ENCODE data around the gene CDK4.

CDK4 gene

DNA sequence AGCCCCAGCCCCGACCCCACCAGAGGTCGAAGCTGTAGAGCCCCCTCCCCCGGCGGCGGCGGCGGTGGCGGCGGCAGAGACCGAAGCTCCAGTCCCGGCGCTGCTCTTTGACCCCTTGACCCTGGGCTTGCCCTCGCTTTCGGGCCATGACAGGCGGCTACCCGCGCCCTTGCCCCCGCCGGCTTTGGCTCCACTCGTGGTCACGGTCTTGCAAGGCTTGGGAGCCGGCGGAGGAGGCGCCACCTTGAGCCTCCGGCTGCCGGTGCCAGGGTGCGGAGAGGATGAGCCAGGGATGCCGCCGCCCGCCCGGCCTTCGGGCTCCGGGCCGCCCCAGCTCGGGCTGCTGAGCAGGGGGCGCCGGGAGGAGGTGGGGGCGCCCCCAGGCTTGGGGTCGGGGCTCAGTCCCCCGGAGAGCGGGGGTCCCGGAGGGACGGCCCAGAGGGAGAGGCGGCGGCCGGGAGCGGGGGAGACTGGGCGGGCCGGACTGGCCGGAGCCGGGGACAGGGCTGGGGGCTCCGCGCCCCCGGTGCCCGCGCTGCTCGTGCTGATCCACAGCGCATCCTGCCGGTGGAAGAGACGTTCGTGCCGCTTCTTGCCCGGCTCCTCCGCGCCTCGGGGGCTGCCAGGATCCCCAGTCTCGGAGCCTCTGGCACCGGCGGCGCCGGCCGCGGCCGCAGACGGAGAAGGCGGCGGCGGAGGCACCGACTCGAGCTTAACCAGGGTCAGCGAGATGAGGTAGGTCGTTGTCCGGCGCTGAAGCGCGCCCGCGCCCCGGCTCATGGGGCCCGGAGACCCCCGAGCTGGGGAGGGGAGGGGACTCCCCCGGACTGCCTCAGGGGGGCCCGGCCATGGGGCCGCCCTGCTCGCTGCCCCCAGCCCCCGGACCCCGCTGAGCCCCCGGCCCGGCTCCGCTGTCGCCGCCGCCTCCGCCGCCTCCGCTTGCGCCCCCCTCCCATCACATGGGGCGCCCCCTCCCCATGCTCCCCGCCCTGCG lies 14.3 kb downstream of the CDK4 start:
- DNase-seq, result peak; percentile 18

DNA sequence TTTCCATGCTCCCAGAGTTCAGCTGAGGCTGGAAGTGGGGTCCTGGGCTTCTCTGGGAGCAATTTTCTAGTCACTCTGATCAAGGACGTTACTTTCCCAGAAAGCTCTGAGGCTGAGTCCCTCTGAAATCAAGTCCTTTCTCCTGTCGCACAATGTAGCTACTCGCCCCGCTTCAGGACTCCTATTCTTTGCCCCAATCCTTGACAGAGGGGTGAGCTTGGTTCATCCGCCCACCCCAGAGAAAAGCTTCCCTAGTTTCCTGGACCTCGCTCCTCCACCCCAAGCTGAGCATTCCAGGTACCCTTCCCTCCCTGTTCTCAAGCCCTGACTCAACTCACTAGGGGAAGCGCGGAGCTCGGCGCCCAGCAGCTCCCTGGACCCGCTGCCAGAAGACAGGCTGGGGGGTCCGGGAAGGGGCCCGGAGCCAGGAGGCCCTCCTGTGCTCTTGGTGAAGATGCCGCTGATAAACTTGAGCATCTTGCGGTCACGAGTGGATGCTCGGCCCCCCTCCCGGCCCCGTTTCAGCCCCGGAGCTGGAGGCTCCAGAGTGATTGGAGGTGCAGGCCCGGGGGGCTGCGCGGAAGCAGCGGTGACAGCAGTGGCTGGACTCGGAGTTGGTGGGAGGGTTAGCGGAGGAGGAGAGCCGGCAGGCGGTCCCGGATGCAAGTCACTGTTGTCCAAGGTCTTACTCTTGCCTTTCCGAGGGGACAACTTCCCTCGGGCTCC lies 15.2 kb downstream of the CDK4 start:
- DNase-seq, result peak; percentile 32

DNA sequence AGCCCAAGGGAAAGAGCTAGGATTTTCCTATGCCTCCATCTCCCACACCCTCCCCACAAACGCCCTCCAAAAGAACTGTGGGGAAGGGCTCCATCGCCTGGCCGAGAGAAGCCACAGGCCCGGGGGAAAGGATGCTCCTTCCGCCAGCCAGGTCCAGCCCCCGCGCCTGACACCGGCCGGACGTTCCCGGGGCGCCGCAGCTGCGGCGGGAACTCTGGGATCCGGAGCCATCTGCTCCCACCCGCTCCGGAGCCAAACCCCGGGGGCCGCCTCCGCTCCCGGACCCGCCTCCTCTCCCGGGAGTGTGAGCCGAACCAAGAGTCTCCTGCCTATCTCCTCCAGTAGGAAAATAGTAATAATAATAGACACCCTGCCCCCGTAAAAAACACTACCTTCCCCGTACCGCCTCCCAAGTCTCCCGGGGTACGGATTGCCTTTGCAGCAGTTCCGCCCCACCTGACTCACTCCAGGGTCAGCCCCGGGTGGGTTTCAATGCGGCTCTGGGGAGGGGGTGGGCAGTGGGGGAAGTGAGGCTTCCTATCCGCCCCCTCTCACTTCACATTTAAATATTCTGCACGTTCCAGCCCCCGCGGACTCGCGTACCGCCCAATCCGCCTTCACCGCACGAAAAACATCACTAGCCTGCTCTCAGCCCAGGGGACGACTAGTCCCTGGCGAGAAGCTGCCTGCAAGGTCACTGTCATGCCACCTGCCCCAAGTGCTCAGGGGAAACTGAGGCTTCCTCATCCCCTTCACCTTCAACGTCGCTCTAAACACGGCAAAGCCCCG lies 16.0 kb downstream of the CDK4 start:
- peak; percentile 46 for DNase-seq

DNA sequence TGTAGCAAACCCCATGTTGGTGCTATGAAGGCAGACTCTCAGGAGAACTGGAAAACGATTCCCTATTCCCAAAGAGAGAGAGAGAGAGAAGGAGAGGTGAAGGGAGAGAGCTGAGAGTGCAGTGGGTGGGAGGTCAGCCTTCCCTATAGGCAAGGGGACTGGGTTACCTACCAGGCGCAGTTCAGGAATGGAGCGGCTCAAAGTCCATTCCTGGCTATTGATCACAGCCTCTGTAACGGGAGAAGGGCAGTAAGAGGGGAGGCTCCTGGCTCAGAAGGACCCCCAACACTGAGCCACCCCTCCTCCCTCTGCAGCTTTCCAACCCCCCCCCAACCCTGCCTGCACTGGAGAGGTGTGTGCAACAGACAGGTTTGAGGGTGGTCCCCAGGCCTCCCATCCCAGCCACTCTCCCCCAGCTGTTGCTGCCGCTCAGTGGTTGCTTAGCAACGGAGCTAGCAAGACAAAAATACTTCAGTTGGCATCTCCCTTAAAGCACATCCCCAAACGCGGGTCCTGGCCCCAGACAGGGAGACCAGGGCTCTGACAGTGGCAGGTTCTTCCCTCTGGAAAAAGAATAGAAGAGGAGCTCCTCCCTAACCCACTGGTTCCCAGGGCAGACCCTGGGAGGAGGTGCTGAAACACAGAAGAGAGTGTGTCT lies 16.8 kb downstream of the CDK4 start:
- peak; percentile 30 for DNase-seq

DNA sequence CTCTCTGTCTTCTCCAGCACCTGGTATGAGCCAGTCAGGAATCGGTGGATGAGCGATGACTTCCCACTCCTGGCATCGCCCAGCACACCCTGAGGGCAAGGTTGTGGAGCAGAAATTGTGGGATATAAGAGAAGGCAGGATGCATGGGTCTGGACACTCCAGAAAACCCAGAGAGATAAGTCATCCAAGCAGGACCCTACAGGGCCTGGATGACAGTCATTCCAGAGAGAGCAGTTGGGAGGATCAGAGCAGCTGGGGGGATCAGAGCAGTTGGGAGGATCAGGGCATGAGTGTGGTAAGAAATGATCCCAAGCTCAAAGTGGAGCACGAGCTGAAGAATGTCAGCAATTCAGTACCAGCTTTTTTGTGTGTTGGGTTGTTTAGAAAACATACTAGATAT lies 17.5 kb downstream of the CDK4 start:
- no peak for DNase-seq

DNA sequence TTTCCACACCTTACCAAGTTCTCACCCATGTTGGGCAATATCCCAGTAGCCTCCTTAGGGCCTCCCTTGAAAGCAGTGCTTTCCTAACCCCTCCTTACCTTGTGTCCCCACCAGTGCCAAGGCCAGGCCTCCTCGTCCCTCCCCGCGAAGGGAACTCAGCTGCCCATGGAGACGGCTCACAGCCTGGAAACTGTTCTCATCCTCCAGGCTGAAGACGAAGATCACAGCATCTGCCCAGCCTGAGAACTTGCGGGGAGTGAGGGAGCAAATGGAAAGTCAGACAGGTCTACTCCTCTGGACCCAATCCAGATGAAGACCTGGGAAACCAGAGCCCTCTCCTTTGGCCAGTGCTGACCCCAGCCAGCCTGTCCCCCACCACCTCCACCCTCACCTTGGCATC lies 18.2 kb downstream of the CDK4 start:
- DNase-seq, result no peak

DNA sequence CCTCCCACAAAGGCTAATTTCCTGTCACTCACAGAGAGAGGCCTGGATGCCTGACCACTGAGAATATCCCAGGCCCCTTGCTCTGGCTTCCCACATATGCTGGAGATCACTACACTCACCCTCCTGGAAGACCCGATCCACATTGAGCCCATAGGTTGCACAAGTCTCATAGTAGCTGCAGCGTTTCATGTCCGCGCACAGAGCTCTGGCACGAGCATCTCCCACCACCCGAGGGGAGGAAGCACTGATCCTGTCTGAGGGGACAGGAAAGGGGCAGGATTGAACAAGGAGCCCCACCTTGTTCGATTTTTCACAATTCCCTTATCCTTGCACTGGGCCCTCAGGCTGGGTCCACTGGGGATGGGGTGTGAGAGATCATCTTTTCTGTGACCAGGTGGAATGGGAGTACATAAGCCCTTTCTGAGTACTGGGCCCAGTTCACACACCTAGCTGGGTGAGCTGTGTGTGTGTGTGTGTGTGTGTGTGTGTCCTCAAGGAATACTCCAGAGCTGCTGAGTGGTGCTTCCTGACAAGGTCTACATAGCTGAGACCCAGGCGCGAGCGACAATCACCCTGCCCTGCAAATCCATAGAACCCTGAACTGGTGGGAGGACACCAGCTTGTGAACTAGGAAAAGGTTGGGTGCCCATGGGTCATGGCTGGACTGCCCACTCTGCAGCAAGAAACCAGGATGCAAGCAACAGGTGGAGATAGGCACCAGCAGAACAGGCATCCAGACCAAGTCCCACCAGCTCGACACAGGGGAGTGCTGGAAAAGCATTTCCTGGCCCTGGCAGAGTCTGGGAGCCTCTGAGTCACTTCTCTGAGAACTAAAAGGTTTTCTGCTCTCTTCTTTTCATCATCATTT lies 19.1 kb downstream of the CDK4 start:
- DNase-seq, result no peak

DNA sequence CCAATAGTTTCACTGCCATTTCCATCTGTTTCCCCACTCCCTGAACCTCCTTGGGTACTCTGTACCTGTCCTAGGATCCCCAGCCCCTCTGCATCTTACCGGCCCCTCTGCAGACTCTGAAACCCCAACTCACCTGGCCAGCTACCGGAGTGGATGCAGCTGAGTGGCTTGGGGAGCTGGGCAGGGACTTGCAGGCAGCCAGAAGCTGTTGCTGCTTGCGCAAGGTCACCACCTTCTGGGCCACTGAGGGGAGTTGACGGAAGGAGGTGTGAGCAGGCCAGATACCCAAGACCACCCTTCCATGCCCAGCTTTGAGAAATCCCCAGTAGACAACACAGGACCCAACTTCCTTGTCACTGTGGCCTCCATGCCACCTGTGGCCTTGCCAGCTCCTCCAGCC lies 19.8 kb downstream of the CDK4 start:
- no peak for DNase-seq

DNA sequence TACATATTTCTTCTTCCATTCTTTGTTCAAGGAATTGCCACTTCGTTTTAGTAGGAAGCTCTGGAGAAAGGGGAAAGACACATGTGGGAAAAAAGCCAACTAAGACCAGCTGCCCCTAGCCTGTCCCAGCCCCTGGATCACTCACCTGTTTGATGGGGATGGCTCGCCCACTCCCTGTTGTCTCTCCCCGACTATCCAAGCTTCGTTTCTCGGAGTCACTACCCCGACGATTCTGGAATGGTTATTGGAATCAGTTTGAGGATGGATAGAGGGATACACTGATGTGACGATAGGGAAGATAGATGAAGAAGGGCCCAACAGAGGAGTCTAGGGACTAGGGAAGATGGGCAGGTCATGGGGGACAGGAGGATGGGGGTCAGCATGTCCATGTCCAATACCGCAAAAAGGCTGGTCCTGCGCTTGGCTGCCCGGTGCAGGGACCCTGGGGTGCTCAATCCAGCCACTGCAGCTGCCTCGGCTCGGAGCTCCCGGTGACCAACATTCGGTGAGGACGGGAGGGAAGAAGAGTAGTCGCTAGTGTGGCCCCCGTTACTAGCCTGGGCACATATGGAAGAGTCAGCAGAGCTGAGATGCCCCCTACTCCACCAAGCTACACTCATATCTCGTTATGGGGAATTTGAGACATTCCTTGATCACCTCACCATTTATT lies 20.6 kb downstream of the CDK4 start:
- no peak for DNase-seq

DNA sequence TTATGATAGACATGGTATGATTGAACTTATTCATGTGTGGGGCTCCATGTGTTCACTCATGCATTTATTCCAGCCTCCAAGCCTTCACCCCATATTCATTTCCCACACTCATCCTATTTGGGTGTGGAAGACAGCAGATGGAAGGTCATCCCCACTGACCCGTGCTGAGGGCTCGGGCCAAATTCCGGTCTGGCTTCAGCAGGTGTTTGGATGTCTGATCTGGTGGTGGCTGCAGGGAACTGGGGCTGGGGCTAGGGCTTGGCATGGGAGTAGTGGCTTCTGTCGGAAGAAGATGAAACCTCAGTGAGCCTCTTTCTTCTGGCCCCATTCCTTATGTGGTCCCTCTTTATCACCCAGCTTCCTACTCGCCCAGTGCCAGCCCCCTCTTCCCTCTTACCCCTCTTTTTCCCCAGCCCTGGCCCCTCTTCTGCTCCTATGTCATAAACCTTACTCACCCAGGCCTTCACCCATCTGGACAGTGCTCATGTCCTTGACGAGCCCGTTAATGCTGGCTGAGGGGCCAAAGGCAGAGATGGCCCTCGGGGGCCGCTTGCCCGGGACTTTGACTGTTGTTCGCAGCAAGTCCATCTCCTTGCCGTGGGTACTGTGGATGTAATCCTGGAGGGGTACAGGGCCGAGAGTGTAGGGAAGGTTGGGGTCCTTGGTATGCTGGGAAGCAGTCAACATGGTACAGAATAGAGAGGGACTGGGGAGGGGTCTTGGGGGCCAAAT lies 21.6 kb downstream of the CDK4 start:
- DNase-seq, result no peak

DNA sequence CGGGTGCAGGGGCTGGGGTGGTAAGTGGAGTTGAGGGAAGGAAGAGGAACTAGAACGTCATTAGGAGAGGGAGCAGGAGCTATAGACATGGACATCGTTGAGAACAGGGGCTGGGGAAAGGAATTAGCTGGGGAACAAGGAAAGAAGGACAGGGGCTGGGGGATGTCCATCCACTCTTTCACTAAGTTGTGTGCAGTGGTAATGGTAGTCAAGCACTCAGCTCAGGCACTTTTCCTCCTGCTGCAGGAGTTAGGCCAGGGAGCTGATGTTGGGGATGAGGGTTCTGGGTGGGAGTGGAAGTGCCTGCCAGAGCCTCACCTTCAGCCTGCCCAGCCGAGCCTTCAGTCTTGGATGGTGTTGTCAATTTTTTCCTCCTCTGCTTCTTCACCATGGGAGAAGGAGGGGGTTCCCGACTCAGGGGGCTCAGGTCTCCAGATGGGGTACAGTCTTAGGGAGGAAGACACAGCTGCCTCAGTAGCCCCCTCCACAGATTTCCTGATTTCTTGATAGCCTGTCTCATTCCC lies 22.7 kb downstream of the CDK4 start:
- DNase-seq, result no peak

DNA sequence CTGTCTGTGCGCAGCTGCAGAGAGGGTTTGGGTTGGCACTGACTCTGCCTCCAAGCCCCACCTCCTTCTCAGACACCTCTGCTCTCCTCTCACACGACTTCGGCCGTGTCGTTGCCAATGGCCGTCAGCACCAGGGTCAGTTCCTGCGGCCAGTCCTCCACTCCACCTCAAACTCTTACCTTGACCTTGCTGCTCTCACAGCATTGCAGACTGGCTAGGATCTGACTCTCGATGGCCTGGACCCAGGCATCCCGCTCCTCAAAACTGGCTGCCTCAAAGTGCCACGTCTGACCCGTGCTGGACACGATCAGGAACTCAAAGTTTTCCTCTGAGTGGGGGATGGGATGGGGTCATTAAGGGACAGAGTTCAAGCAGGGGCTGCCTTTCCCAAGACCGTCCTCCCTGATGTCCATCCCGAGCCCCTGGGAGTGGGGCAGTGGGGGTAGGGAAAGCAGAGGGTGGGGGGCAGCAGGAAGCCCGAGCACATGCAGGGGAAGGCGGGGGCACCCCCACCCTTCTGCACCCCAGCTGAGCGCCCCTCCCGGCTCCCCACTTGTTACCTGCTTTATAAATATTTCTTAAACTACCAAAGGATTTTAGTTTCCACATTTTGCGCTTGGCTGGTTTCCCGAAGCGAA lies 24.2 kb downstream of the CDK4 start:
- DNase-seq, result no peak

DNA sequence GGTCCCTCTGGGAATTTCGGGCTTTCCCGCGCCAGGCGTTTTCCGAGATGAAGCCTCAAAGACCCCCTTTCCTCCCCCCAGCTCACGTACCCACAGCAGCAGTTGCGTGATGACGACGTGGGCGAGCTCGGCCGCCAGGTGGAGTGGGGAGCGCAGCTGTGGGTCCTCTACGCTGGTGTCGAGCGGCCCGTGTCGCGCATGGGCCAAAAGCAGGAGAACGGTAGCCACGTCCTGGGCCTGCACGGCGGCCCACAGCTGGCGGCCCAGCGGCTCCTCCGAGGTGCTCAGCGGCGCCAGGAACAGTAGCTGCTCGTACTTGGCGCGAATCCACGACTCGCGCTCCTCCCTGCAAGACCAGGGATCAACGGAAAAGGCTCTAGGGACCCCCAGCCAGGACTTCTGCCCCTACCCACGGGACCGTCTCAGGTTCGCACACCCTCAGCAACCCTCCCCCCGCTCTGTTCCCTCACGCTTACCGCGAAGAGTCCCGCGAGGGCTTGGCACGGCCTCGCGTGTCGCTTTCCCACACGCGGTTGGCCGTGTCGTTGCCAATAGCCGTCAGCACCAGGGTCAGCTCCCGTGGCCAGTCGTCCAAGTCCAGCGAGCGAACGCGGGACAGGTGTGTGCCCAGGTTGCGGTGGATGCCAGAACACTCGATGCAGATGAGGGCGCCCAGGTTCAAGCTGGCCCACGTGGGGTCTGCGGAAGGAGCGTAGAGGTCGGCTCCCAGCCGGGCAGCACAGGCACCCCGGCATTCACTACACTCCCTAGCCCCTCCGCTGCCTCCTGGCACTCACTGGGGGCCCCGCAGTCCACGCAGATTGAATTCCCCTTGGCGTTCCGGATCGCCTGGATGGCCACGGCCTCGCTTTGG lies 25.0 kb downstream of the CDK4 start:
- DNase-seq, result no peak

DNA sequence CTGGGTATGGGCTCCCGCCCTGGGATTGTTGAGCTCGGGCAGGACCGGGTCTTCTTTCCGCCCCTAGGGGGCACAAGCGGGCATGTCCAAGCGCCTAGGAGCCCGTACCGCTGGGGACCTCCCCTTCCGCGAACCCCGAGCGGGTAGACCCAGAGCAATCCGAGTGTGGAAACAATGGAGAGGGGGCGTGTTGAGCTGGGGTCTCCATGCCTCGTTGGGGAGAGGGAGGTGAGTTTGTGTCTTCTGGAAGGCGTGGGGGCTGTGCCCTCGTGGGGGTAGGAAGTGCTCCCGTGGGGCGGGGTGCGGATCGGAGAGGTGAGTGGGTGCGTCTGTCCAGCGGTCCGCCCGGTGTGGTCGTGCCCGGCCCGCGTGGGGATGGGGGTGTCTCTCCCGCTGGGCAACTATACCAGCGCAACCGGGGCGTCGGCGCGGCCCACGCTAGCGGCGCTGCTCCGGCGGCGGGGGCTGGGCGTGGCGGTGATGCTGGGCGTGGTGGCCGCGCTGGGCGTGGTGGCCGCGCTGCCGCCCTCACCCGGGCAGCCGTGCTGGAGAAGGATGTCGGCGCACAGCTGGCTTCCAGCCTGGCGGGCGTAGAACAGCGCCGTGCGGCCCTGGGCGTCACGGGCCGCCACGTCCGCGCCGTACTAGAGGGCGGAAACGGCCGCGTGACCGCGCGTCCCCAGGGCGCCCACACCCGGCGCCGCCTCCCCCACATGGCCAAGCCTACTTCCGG lies 25.8 kb downstream of the CDK4 start:
- DNase-seq, result peak; percentile 90

DNA sequence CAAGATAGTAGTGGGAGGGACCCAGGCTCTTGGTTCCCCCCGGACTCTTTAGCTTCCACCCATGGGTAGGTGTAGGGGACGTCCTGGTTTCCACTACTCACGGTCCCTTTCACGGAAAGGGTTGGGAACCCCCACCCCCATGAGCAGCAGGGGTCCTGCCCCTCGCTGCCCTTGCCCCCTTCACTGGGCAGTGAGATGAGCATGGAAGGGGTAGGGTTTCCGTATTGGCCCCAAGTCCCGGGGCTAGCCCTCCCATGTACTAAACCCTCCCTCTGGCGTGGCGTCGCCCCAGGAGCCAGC lies 26.3 kb downstream of the CDK4 start:
- no peak for DNase-seq

DNA sequence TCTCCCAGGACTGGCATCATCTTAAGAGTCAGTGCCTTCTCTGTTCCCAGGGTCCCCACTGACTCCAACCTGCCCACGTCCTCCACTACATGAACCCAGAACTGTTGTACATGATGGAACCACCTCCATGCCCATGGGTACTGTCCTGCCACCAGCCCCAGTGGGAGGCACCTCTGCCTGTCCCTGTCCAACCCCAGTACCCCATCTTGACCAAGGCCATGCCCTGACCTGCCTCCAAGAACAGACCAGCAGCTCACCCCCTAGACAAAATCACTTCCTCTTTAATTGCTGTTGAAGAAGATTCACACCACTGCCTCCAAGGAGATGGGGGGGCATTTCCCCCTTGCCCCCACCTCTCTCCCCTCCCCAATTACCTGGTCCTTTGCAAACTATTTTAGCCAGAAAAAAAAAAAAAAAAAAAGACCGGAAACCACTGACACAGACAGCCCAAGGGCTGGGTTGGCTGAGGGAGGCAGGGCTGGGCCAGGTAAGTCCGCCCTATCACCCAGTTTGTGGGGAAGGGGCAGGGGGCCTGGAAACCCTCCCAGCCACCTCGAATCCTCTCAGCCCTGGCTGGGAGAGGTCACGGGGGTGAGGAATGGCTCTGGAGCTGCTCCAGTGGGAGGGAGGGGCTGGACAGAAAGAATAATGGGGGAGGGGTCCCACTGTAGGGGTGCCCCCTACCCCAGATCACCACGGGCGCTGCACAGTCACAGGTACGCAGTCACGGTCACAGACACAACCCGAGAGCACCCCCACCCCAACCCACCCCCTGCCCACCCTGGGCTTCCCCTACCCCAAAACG lies 27.0 kb downstream of the CDK4 start:
- no peak for DNase-seq

Data from NCI-H2171 treated with DMSO at 0.1 percent for 48 hours (cell line).